Measurements from ENCODE around the gene PTGES3. TPM values are rescaled to one million over a fixed set of nuclear protein-coding genes. Genes with fewer than 3 reads are reported as not detected.
A peak's percentile ranks its signal among the peaks of the same experiment; 100 is the strongest.

Gene PTGES3
- total and polyA plus RNA-seq, 2 experiments from 2014 or later, result 82.2 to 210 TPM

DNA sequence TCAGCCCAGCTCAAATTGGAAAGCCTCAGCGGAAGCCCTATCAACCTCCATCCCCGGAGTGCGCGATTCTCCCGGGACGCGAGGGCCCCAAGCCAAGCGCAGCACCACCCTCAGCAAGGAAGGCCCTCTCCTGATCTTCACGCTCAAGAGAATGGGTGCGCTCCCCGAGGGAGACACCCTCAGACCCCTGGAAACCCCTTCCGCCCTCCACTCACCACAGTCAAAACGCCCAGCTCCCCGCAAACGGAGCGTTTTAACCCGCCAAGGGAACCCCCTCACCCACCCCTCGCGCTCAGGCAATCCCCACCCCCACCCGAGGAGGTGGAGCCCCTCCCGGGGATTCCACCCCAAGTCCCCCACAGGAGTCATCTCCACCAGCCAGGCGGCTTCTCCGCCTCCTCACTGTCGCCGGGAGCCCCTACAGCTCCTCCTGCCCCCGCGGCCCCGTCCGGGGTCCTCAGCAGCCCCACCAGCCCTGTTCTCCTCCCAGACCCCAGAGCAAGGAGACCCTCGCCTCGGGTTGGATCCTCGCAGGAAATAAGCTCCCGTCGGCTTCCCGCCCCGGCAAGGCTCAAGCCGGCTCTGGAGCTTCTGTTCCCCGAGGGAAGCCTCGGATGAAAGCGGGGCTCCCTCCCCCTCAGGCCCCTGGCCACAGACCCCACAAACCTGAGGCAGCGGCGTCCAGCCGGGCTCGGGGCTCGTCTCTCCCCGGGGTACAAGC, 58.5 kb downstream of the PTGES3 start:
- DNase-seq (ENCODE audit: low read depth in 1 of 2, low spot score in 1 of 2), result peak in 1 of 2 donors; percentile 42

GRCh38 chr12:56628671-56629458, 59.2 kb downstream of the PTGES3 start:
- peak; percentile 37 to 73 for DNase-seq (ENCODE audit: low read depth in 1 of 2, low spot score in 1 of 2)
- H3K4me3 ChIP-seq, result peak overlapping the region; percentile 100
- H3K27ac ChIP-seq, result peak overlapping the region; percentile 91
- H3K27me3 ChIP-seq, result no peaks in the 10 kb centered on the region
- no peaks in the 10 kb centered on the region for H3K36me3 ChIP-seq
- no peak for TF ChIP-seq CTCF (IDR thresholded peaks at IDR 0.05; ENCODE audit: low read depth, low read length)
- peaks cover 65% of the 10 kb centered on the region for H3K4me1 ChIP-seq (ENCODE audit: low read depth)
- H3K9me3 ChIP-seq (ENCODE audit: low read depth), result no peaks in the 10 kb centered on the region

More for the DNA sequence above, 58.5 kb downstream of the PTGES3 start:
- Histone ChIP-seq H3K4me3 (peak overlapping the region; percentile 100), H3K27ac (peak overlapping the region; percentile 91), H3K9me3 (ENCODE audit: low read depth) (no peaks in the 10 kb centered on the region), H3K36me3 (no peaks in the 10 kb centered on the region), H3K27me3 (no peaks in the 10 kb centered on the region), H3K4me1 (ENCODE audit: low read depth) (peaks cover 58% of the 10 kb centered on the region)
- no peak for TF ChIP-seq CTCF (IDR thresholded peaks at IDR 0.05; ENCODE audit: low read depth, low read length)

- Histone ChIP-seq H3K27me3 (no peaks in the 10 kb centered on the region), H3K9me3 (ENCODE audit: low read depth) (no peaks in the 10 kb centered on the region), H3K4me1 (ENCODE audit: low read depth) (peaks cover 58% of the 10 kb centered on the region), H3K4me3 (peak overlapping the region; percentile 1), H3K36me3 (peaks cover 4% of the 10 kb centered on the region), H3K27ac (peak overlapping the region; percentile 67)
- DNase-seq (ENCODE audit: low read depth in 1 of 2, low spot score in 1 of 2), result no peak
- TF ChIP-seq CTCF (IDR thresholded peaks at IDR 0.05; ENCODE audit: low read depth, low read length), result no peak
Measured at GRCh38 chr12:56626701-56627100, 61.4 kb downstream of the PTGES3 start.

DNA sequence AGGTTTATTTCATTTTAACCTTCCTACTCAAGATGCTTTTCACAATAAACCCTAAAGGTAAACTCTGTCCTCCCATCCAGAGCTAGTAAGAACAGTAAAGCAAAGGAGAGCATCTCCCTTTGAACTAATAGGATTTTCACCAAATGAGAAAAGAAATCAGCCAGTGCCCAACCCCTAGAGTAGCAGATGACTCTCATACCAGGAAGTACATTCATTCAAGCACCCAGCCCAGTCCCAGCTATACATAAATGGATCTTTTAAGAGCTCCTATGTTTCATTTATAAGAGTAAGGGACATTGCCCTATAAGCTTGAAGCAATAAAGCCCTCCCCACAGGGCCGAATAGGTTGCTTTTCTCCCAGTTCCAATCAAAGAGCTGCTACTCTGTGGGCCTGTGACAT, 65.5 kb downstream of the PTGES3 start:
- Histone ChIP-seq H3K4me3 (no peak overlapping the region), H3K36me3 (peaks cover 8% of the 10 kb centered on the region), H3K4me1 (ENCODE audit: low read depth) (peaks cover 52% of the 10 kb centered on the region), H3K27ac (peak overlapping the region; percentile 84), H3K27me3 (no peaks in the 10 kb centered on the region), H3K9me3 (ENCODE audit: low read depth) (no peaks in the 10 kb centered on the region)
- TF ChIP-seq CTCF (IDR thresholded peaks at IDR 0.05; ENCODE audit: low read depth, low read length), result no peak
- DNase-seq (ENCODE audit: low read depth in 1 of 2, low spot score in 1 of 2), result no peak

- Histone ChIP-seq H3K4me3 (peak overlapping the region; percentile 6), H3K36me3 (peaks cover 43% of the 10 kb centered on the region), H3K27ac (peak overlapping the region; percentile 85), H3K9me3 (ENCODE audit: low read depth) (no peaks in the 10 kb centered on the region), H3K27me3 (no peaks in the 10 kb centered on the region), H3K4me1 (ENCODE audit: low read depth) (peaks cover 37% of the 10 kb centered on the region)
- TF ChIP-seq CTCF (IDR thresholded peaks at IDR 0.05; ENCODE audit: low read depth, low read length), result no peak
- DNase-seq (ENCODE audit: low read depth in 1 of 2, low spot score in 1 of 2), result peak in 1 of 2 donors; percentile 76
Measured at GRCh38 chr12:56616925-56617324, 71.2 kb downstream of the PTGES3 start.

Measured in cardiac muscle cell (in vitro differentiated cells and primary cell).